Activated CD8-positive, alpha-beta memory T cell treated with anti-CD3 and anti-CD28 coated beads for 24 hours (primary cell): ENCODE results near the gene EFNA5.

ENCODE experiments used
- DNase-seq: peaks from one replicate; pipeline ENCODE4 v3.0.0-alpha.2; 2020

Gene EFNA5

GRCh38 chr5:107542428-107542827 is 128.3 kb downstream of the EFNA5 start:
- DNase-seq: no peak

- no peak for DNase-seq
These were observed 129.3 kb downstream of the EFNA5 start for GRCh38 chr5:107541400-107541799.

DNA sequence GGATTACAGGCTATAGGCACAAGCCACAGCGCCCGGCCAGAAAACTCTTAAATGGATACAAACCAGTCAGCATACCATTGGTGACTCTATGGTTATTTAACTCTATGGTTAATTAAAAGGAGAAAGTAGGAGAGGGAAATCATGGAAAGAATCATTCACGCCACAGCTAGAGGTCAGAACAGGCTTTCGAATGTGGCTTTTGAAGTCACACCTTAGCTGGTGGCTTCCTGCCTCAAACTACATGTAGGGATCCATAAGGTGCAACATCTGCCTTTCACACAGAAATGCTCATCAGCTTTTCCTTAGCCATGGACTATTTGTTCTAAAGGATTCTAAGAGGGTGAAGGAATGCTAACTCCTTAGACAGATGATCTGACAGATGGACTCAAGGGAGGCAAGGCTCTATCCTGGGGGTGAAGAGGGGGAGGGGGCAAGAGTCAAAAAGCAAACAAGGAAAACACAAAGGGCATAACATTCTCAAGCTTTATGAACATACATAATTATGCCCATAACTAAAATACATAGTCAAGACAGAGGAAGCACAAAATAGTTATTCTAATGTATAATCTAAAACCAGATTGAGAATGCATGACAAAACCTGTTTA is 130.9 kb downstream of the EFNA5 start:
- DNase-seq: no peak

GRCh38 chr5:107538805-107539445 is 131.8 kb downstream of the EFNA5 start:
- no peak for DNase-seq

DNA sequence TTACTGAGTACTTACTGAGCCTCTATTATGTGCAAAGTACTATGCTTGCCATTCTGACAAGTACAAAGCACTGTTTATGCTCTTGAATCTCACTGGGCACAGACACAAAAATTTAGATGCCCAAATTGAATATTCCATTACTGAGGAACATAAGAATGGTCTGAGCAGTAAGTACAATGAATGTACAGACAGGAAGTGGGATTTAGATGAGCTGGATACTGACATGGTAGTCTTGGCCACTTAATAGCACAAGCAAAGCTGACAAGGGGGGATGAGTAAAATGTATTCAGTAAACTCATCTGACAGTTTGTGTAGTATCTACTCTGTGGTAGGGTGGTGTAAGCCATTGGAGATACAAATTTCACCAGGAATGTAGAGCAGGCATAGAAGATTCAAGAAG is 132.4 kb downstream of the EFNA5 start:
- DNase-seq: no peak

DNA sequence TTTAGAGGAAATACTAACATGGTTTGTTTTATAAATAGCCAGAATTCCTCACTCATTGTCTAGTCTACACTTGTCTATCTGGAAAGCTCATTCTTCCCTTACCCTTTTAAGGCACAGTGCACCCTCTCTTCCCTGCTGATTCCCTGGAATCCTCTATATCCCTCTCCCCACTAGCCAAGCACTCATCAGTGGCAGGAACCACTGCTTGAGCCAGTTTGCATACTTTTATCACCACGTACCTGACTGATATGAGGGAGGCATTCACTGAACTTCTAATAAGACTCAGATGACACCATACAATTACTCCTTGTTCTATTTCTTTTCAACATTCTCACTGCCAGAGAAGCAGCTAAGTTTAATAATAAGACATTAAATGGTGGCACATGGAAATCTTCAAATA is 134.9 kb downstream of the EFNA5 start:
- no peak for DNase-seq

DNA sequence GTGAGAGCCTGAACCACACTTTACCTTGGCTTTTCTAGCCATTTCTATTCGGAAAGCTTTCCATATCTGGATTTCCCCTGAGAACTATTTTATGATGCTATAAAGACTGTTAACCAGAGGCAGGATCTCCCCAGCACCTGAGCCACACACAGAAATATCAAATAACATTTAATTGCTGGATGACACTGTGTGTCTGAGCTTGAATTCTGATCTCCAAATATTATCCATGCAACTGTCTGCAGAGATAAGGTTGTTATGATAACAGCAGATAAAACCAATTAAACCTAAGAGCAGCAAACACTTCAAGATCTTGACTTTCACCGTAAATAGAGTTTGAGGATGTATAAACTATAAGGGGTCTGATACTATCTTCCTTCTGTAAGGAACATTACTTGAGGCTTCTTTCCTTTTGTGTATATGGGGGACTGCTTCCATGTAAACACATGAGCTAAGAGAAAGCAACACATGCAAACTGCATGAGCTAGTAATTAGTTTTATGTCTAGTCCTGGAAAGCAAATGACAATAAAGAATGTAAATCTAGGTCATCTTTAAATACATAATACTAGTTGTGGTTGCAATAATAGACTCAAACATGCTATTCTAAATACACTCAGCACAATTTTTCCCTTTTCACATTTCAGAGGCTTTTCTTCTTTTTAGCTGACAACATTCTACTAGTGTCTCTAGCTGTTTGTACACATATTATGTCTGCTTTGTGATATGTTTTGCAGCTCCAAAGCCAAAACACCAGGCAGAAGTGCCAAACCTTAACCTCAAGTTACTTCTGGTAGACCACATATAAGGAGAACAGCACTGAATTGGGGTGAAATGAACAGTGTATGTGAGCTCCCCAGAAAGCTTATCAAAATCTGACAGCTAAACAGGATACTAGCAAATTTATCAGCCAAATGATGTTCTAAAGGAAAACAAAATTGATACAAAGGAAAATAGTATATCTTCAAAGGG is 136.5 kb downstream of the EFNA5 start:
- no peak for DNase-seq

GRCh38 chr5:107532916-107533315 is 137.8 kb downstream of the EFNA5 start:
- no peak for DNase-seq

DNA sequence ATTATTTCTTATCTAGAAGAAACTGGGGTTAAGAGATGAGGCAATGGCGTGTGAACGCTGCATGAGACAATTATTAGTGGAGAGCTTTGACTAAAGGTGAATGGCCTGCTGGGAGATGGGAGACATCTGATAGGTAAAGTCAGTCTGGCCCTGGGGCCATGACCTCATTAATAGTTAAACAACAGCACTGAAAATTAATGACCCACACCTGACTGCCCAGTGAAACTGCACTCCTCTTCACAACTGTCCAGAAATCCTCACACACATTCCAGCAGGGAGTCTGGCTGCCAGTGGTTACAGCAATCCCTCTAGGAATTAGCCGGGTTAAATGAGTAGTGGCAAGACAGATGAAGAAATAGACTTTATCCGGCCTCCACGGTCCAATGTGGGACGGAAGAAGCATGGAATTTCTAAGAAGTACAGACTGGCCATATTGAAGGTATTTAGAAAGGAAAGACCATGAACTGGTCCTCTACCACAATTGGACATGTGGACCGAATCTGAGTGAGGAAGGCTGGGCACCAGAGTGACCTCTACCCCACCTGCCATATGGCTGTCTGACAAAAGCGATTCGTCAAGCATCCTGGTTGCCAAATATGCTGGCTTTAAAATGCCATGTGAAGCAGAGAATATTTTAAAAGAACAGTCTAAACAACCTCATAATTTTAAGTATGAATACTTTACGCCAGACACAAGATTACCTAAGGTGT is 138.4 kb downstream of the EFNA5 start:
- DNase-seq: no peak

DNA sequence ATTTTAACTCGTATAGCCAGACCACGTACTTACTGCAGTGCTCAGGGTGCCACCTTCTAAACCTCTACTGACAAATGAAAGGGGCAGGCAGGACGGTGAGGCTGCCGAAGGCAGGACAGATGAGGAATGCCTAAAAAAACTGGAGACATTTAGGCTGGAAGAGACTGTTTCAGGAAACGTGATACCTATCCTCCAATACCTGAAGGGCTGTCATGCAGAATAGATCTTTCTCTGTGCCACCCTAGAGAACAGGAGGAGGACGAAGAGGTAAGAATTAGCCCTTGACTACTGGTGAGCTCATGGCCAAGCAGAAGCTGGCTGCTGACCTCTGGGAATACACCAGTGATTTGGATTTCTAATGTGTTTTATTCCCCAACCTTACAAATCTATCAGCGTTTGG is 139.4 kb downstream of the EFNA5 start:
- no peak for DNase-seq

GRCh38 chr5:107529618-107530017 is 141.1 kb downstream of the EFNA5 start:
- no peak for DNase-seq

DNA sequence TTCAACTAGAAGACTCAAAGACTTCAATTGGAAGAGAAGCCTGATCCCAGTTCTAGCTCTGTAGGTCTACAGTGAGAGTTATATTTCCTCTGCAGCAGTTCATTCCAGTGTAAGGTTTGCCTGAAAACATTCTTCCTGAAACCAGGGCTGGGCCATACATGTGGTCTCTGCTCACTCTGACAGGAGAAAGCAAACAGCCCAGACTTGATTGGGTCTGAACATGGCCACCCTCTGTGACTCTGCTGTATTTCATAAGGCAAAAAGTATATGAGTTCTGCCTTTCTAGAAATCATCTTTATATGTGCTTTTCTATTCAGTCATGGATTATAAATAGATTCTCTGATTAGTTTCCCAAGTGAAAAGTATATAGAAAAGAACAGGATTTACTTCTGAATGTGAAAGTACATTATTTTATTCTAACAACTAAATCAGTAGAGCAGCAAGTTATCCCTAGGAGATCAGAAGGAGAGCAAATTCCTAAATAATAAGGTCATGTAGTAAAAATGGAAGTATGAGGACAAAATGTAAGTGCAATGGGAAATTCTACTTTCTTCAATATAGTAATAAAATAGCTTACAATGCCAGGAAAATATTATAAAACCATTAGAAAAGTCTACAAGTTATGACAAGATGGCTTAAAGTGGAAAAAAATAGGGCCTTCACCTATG is 144.3 kb downstream of the EFNA5 start:
- no peak for DNase-seq

DNA sequence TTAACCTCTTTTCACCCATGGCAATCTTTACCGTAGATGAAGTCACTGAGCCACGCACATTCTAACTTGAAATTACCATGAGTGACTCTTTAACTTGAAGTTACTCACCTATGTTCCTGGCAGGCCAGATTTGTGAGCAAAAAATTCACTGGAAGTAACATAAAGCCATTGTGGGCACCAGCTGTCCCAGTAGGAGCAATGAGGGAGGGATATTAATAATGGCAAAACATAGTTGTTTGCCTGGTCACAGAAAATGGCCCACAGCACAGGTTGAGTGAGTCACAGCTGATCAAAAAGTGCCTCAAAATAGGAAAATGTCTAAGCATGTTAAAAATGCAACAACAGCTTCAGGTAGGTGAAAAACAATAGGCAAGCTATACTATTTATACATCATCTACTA is 146.6 kb downstream of the EFNA5 start:
- no peak for DNase-seq

- no peak for DNase-seq
These were observed 147.6 kb downstream of the EFNA5 start for GRCh38 chr5:107523029-107523680.

DNA sequence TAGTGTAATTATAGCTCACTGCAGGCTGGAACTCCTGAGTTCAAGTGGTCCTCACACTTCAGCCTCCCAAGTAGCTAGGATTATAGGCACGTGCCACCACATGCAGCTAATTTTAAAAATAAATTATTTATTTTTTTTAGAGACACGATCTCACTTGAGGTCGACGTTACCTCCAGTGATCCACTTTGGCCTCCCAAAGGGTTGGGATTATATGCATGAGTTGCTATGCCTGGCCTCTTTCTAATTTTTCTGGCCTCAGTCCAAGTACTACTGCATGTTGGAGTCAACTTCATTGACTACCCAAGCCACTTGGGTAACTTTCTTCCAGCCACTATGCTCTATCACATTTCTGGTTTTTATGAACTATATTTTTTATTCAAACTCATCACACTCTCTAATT is 148.3 kb downstream of the EFNA5 start:
- DNase-seq: no peak

DNA sequence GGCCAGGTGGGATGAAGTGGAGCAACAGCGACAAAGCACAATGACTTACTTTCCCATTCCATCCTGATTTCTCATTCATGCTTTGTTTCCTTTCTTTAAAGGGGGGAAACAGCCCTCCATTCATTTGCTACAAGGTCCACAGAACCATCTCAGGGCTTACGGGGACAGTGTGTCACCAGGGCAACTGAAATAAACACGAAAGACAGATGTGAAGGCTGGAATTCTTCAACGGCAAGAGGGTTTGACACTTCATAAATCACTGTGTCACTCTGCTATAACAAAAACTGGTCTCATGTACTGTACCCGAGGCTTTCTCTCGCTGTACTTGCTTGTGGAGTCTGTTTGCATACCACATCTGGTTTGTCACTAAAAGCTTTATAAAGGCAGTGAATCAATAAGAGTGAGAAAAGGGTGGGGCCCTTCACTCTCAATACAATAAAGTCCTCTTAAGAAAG is 150.8 kb downstream of the EFNA5 start:
- DNase-seq: no peak

GRCh38 chr5:107518616-107519015 is 152.1 kb downstream of the EFNA5 start:
- DNase-seq: no peak

- no peak for DNase-seq
These were observed 152.5 kb downstream of the EFNA5 start for GRCh38 chr5:107518190-107518589.

- no peak for DNase-seq
These were observed 153.3 kb downstream of the EFNA5 start for GRCh38 chr5:107517185-107518033.

DNA sequence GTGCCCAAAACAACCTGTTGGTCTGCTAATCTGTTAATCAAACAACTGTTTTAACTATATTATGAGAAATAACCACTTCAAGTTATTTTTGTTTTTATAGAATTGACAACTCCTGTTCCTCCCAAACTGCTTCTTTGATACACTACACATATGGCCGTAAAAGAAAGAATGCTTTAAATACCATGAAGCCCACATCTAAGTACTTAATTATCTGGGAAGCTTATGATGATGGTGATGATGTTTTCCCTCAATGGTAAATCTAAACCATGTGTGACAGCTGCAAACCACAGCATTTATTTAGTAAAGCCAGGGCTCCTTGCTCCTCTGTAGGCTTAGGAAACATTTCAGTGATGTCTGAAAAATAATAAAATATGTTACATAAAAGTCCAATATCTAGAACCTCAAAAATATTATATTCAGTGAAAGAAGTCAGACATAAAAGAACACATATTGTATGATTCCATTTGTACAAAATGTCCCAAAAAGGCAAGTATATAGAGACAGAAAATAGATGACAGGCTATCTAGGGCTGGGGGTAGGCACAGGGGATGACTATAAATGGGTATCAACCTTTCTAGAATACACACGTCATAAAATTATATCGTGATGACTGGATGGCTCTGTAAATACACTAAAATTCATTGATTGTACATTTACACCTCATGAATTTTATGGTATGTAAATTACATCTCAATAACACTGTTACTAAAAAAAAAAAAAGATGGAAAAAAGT is 154.1 kb downstream of the EFNA5 start:
- no peak for DNase-seq
